ENCODE measurements around the gene BRS3.

Gene BRS3

DNA sequence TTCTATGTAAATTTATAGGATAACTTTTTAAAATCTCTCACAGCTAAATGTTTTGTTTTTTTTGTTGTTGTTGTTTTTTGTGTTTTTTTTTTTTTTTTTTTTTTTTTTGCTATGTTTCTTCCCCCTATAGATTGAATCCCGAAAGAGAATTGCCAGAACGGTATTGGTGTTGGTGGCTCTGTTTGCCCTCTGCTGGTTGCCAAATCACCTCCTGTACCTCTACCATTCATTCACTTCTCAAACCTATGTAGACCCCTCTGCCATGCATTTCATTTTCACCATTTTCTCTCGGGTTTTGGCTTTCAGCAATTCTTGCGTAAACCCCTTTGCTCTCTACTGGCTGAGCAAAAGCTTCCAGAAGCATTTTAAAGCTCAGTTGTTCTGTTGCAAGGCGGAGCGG, 4.1 kb downstream of the BRS3 start:
- TF ChIP-seq, protein P1, sequence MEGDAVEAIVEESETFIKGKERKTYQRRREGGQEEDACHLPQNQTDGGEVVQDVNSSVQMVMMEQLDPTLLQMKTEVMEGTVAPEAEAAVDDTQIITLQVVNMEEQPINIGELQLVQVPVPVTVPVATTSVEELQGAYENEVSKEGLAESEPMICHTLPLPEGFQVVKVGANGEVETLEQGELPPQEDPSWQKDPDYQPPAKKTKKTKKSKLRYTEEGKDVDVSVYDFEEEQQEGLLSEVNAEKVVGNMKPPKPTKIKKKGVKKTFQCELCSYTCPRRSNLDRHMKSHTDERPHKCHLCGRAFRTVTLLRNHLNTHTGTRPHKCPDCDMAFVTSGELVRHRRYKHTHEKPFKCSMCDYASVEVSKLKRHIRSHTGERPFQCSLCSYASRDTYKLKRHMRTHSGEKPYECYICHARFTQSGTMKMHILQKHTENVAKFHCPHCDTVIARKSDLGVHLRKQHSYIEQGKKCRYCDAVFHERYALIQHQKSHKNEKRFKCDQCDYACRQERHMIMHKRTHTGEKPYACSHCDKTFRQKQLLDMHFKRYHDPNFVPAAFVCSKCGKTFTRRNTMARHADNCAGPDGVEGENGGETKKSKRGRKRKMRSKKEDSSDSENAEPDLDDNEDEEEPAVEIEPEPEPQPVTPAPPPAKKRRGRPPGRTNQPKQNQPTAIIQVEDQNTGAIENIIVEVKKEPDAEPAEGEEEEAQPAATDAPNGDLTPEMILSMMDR (IDR thresholded peaks at IDR 0.05; ENCODE audit: control insufficient read depth, extremely low read depth, insufficient read depth): no peak
- H3K4me3 ChIP-seq (ENCODE audit: low read depth, low read length): no peak overlapping the region
- DNase-seq (ENCODE audit: low read depth): no peak

DNA sequence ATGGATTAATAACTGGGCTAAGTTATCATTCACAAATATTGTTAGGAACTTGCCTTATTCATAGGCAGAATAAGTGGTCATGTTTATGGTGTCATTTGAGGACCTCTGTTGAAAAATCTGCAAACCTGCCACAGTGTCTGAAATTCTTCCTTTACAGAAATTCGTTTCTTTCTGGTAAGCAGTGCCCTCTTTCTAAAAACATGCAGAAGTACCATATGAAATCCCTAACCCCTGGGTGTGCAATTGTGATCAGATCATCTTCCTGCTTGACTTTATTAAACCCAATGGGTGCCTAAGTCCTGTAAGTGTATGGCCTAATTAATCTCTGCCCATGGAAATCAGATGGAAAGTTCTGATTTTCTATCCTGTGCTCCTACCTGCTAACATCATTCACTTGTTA, 5.3 kb downstream of the BRS3 start:
- TF ChIP-seq, protein P1 (IDR thresholded peaks at IDR 0.05; ENCODE audit: control insufficient read depth, extremely low read depth, insufficient read depth): no peak
- no peak overlapping the region for H3K4me3 ChIP-seq (ENCODE audit: low read depth, low read length)
- no peak for DNase-seq (ENCODE audit: low read depth)

DNA sequence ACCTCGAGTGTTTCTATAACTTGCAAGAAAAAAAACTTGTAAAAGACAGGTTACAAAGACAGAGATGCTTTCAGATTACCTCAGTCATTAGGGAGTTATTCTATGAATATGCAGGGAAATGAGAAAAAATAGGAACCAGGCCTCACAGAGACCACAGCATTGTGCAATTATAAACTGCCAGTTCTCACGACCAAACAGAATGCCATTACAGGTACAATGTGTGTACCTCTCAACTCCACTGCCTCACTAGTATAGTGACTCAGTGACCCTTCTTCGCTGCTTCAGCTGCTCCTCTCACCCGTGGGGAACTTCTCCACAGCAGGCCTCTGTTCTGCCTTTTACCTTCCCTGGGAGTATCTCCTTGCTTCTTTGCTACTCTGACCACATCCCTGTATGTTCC, 7.3 kb downstream of the BRS3 start:
- H3K4me3 ChIP-seq (ENCODE audit: low read depth, low read length): no peak overlapping the region
- no peak for DNase-seq (ENCODE audit: low read depth)
- TF ChIP-seq, protein P1 (IDR thresholded peaks at IDR 0.05; ENCODE audit: control insufficient read depth, extremely low read depth, insufficient read depth): no peak

DNA sequence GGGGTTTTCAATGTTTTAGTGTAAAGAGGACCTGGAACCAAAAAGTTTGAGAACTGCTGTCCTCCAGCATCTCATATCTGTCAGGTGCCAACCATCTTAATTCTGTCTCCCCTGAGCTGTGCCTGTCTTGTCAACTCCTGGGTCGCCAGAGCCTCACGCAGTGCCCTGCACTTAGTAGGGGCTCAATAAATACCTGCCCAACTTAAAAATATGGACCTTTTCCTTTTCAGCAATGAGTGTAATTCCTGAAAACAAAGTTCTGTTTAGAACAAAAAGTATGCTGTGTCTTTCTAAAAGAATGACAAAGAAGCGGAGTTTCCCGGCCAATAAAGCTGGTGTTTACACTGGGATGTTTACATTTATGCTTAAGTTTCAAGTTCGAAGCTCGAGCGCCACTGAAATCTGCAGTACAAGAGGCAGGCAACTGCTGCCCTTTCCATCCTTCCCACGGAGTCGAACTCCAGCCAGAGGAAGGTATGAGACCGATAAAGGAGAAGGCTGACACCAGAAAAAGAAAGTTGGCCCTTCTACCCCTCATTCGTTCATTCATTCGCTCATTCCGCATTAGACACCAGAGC, 8.5 kb downstream of the BRS3 start:
- H3K4me3 ChIP-seq (ENCODE audit: low read depth, low read length): peak overlapping the region; percentile 75
- no peak for DNase-seq (ENCODE audit: low read depth)
- TF ChIP-seq, protein P1 (IDR thresholded peaks at IDR 0.05; ENCODE audit: control insufficient read depth, extremely low read depth, insufficient read depth): no peak

DNA sequence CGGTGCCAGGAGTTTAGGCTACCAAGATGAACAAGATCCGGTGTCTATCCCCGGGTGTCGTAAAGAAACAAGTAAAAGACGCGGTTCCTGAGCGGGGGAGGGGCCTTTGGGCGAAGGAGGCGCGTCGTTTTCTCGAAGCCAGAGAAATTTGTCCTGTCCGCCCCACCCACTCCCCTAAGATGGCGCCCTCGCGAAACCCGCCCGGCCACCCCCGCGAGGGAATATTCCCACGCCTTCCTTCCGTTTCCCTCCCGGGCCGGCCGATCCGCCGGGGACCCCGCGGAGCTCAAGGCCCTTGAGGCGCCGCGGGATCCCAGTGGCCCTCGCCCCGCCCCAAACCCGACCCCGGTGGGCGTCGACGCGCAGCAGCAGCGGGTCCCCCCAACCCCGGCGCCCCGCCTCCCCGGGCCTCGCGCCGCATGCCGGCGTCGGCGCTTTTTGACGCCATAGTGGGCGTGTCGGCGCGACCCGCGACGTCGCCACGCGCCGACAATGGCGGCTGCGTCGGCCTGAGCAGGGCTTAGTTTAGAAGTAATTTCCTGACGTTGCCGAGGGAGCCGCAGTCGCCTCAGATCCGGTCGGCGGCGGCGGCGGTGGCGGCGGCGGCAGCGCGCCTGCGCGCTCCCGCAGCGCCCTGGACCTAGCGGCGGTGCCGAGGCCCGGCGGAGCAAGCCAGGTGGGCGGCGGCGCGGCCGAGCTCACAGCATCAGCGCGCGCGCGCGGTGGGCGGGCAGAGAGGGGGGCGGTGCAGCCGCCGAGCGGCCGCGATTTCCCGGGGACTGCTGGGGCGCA, 9.2 kb downstream of the BRS3 start:
- TF ChIP-seq, protein P1 (IDR thresholded peaks at IDR 0.05; ENCODE audit: control insufficient read depth, extremely low read depth, insufficient read depth): no peak
- H3K4me3 ChIP-seq (ENCODE audit: low read depth, low read length): peak overlapping the region; percentile 75
- peak; percentile 65 for DNase-seq (ENCODE audit: low read depth)

DNA sequence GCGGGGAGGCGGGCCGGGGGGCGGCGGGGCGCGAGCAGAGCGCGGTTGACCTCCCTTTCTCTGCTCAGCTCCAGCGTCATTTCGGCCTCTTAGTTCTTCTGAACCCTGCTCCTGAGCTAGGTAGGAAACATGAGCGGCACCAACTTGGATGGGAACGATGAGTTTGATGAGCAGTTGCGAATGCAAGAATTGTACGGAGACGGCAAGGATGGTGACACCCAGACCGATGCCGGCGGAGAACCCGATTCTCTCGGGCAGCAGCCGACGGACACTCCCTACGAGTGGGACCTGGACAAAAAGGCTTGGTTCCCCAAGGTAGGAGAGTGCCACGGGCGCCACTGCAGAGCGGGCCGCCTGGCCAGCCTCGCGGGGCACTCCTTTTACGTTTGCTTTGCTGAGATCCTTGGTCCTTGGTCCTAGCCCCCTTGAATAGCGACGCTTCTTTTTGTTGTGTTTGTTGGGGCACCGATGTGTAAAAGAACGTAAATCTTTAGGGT, 9.9 kb downstream of the BRS3 start, which contains the start of gene HTATSF1:
HTATSF1 (plus strand) TSS at position 37 of the 497 bp plus-strand sequence; CDS start at position 130, 93 bp downstream.
- TF ChIP-seq, protein P1 (IDR thresholded peaks at IDR 0.05; ENCODE audit: control insufficient read depth, extremely low read depth, insufficient read depth): no peak
- peak within 1 kb of the TSS; percentile 75 for H3K4me3 ChIP-seq (ENCODE audit: low read depth, low read length)
- no peak for DNase-seq (ENCODE audit: low read depth)

Data from LNCaP clone FGC (cell line).